Astrocyte of the spinal cord (primary cell): ENCODE data around the gene AATF.

ENCODE experiments used
- DNase-seq: peaks from one replicate; pipeline ENCODE4 v3.0.0; 2011; ENCODE audit warnings: low read depth, low spot score
- H3K4me3 ChIP-seq: 2 replicates; pipeline ENCODE4 v1.5.1; 2011; ENCODE audit warnings: low read depth, mild to moderate bottlenecking, low read length, moderate library complexity
- CTCF ChIP-seq: IDR thresholded peaks from 2 replicates; pipeline ENCODE4 v1.5.1; 2012; ENCODE audit warnings: low read depth, mild to moderate bottlenecking, low read length, inconsistent platforms
- in situ Hi-C: cut with HindIII; loops from 2 replicates; pipeline ENCODE4 v1.10.0; 2017; ENCODE audit warnings: low sequenced_read_pairs

The AATF gene

DNA sequence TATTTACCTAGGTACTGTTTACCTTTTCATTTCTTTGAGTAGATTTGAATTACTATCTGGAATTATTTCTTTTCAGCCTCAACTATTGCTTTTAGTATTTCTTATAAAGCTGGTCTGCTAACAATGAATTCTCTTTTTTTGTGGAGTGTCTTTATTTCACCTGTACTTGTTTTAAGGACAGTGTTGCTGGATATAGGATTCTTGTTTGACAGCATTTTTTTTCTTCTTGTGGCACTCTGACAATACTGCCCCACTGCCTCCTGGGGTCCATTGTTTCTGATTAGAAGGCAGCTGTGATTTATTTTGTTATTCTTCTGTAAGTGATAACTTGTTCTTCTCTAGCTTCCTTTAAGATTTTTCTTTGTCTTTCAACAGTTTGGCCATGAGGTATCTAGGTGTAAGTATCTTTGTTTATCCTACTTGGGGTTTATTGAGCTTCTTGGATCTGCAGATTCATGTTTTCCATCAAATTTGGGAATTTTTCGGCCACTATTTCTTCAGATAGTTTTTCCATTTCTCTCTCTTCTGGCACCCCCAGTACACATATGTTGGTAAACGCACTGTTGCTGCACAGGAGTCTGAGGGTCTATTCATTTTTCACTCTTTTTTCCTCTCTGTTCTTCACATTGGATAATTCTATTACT, 130.4 kb downstream of the AATF start:
- no peak for TF ChIP-seq CTCF
- in situ Hi-C loops, result no loop called here
- H3K4me3 ChIP-seq, result no peak overlapping the region
- no peak for DNase-seq

GRCh38 chr17:37079735-37080134, 131.0 kb downstream of the AATF start:
- no peak overlapping the region for H3K4me3 ChIP-seq
- no peak for TF ChIP-seq CTCF
- in situ Hi-C loops, result no loop called here
- no peak for DNase-seq

DNA sequence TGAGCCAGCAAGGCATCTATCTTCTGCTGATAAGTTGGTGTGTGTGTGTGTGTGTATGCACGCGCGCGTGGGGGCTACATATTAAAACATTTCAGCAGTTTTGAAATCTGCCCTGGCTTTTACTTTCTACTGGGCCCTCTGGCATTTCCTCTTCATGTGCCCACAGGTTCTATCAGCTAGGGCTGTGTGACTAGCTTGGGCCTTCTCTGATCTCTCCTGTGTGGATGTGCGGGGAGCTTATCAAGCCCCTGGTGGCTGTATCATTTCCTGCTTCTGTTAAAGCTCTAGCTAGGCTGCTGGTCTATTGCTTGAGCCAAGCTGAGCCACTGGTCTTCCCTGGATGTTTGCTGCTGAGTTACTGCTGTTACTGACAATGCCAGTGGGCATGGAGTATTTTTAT, 132.5 kb downstream of the AATF start:
- DNase-seq, result no peak
- H3K4me3 ChIP-seq, result no peak overlapping the region
- in situ Hi-C loops, result no loop called here
- TF ChIP-seq CTCF, result no peak

- no peak overlapping the region for H3K4me3 ChIP-seq
- DNase-seq, result no peak
- in situ Hi-C loops, result no loop called here
- TF ChIP-seq CTCF, result no peak
Measured at GRCh38 chr17:37082311-37082860, 133.6 kb downstream of the AATF start.

- TF ChIP-seq CTCF, result no peak
- no peak overlapping the region for H3K4me3 ChIP-seq
- in situ Hi-C loops, result no loop called here
- DNase-seq, result no peak
Measured at GRCh38 chr17:37082985-37083384, 134.2 kb downstream of the AATF start.

DNA sequence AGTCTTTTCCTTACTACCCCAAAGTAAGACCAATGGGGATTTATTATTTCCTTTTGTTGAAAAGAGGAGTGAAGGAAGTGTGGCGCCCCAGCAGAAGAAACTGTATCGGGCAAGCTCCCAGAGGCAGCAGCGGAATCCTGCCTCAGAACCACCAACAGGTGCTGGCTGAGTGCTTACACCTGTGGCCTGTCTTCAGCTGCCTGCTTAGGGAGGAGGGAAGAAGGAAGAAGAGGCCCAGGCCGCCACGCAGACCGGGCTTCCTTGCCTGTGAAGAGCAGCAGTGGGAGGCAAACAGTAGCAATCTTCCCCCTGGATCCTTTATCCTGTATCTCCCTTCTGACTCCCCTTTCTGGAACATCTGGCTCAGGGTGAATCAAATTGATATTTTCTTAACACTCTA, 134.7 kb downstream of the AATF start:
- no peak overlapping the region for H3K4me3 ChIP-seq
- TF ChIP-seq CTCF, result no peak
- in situ Hi-C loops, result no loop called here
- DNase-seq, result no peak
